Esophagus (tissue), 2 donors: ENCODE results near the gene TMEM222. TPM values are rescaled to one million over a fixed set of nuclear protein-coding genes. Genes with fewer than 3 reads are reported as not detected.
"Not testable (repeated sequence)": the region's sequence is repeated elsewhere in the genome, so short reads cannot be mapped to it uniquely, and the experiment has no call there.

ENCODE experiments used
- H3K27ac ChIP-seq, 2 donors: one replicate each; pipeline ENCODE4 v1.5.1; 2013; ENCODE audit warnings: low read depth in 2 of 2, mild to moderate bottlenecking in 2 of 2, inconsistent platforms in 1 of 2, low read length in 1 of 2, moderate library complexity in 1 of 2
- H3K27me3 ChIP-seq, 2 donors: one replicate each; pipeline ENCODE4 v1.6.1; 2013; ENCODE audit warnings: low read length in 2 of 2, control low read depth in 1 of 2, mild to moderate bottlenecking in 1 of 2; ENCODE audit not compliant: insufficient read depth in 2 of 2, control insufficient read depth in 1 of 2
- H3K36me3 ChIP-seq, 2 donors: one replicate each; pipeline ENCODE4 v1.6.1; 2013; ENCODE audit warnings: low read length in 1 of 2; ENCODE audit not compliant: control insufficient read depth in 2 of 2, insufficient read depth in 2 of 2
- H3K4me1 ChIP-seq, 2 donors: one replicate each; pipeline ENCODE4 v1.6.1; 2013; ENCODE audit warnings: low read length in 1 of 2; ENCODE audit not compliant: control insufficient read depth in 2 of 2, insufficient read depth in 2 of 2
- H3K4me3 ChIP-seq, 2 donors: one replicate each; pipeline ENCODE4 v1.5.1; 2013; ENCODE audit warnings: low read length in 2 of 2, mild to moderate bottlenecking in 2 of 2, low read depth in 1 of 2, moderate library complexity in 1 of 2
- H3K9me3 ChIP-seq, 2 donors: one replicate each; pipeline ENCODE4 v1.6.1; 2013; ENCODE audit warnings: mild to moderate bottlenecking in 2 of 2, low read depth in 1 of 2, low read length in 1 of 2, moderate library complexity in 1 of 2; ENCODE audit not compliant: control insufficient read depth in 2 of 2, insufficient read depth in 1 of 2
- WGBS, 2 donors: extraction: QIAGEN DNeasy Blood & Tissue Kit; methylation state at CpG; one replicate each; pipeline ENCODE4 v1.1.7; 2013; 5-methylcytosine and 5-hydroxymethylcytosine counted together
- polyA plus RNA-seq, 2 donors: library from polyadenylated mRNA; stranded (reverse); fragments of 200-250 nt; gene quantifications; one replicate each; pipeline ENCODE4 v1.2.3, GENCODE V29; 2013
- donor health status: healthy with polysubstance abuse.
- donor health status: Bipolar disorder and iron deficiency.

Gene TMEM222, protein sequence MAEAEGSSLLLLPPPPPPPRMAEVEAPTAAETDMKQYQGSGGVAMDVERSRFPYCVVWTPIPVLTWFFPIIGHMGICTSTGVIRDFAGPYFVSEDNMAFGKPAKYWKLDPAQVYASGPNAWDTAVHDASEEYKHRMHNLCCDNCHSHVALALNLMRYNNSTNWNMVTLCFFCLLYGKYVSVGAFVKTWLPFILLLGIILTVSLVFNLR
- 10 to 100 TPM; 31.5 to 46.6 TPM for polyA plus RNA-seq

- Histone ChIP-seq H3K27ac (peak within 1 kb of the TSS; percentile 92 to 95), H3K4me1 (peaks cover 0 to 8% of the 10 kb centered on the region in 2 donors), H3K4me3 (peak within 1 kb of the TSS; percentile 79 to 85), H3K27me3 (no peaks in the 10 kb centered on the region), H3K36me3 (peaks cover 0 to 9% of the 10 kb centered on the region in 2 donors), H3K9me3 (no peaks in the 10 kb centered on the region)
- WGBS, 2 donors, result 0 to 1% methylated on average over 63 to 67 of the region's 67 CpGs
These were observed at the start of gene TMEM222 for GRCh38 chr1:27321813-27322568. TSS of gene TMEM222 (plus strand) at chr1:27322163. CDS start at chr1:27322198, 35 bp downstream.

- WGBS, 2 donors, result 78 to 96% methylated on average over 1 of the region's 1 CpG
- Histone ChIP-seq H3K4me3 (no peak overlapping the region), H3K27ac (no peak overlapping the region), H3K9me3 (no peaks in the 10 kb centered on the region), H3K4me1 (no peaks in the 10 kb centered on the region), H3K27me3 (no peaks in the 10 kb centered on the region), H3K36me3 (no peaks in the 10 kb centered on the region)
These were observed 47.8 kb upstream of the TMEM222 start for GRCh38 chr1:27274204-27274603.

GRCh38 chr1:27275696-27276095 lies 46.3 kb upstream of the TMEM222 start:
- Histone ChIP-seq H3K4me1 (no peaks in the 10 kb centered on the region), H3K9me3 (no peaks in the 10 kb centered on the region), H3K36me3 (no peaks in the 10 kb centered on the region), H3K27me3 (no peaks in the 10 kb centered on the region), H3K27ac (no peak overlapping the region), H3K4me3 (no peak overlapping the region)
- WGBS, 2 donors, result 62 to 64% methylated on average over 3 of the region's 3 CpGs

DNA sequence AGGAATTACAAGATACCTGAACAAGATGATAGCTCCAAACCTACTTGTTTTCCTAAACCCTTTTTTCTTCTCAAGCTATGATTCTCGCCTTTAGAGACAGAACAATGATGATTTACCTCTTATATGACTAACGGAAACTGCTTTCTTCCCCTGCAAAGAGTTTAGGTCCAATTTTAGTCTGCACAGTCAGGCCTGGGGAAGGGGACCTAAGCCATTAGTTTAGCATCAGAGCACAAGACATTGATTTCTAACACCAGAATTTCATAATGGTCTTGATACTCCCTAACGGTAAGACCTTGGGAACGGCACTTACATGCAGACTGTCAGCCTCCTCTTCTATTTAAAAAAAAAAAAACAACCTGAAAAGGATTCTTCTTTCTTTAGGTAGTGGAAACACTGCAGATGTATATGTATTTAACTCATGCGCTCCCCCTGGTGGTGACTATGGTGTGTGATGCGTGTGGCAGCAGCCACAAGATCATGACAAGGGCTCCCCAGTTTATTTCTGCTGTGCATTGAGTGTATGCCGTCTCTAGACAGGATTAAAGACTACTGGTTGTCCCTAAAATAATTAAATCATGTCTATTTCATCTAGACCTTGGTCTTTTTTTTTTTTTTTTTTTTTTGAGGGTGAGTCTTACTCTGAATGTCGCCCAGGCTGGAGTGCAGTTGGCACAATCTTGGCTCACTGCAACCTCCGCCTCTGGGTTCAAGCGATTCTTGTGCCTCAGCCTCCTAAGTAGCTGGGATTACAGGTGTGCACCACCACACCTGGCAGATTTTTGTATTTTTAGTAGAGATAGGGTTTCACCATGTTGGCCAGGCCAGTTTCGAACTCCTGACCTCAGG lies 37.3 kb upstream of the TMEM222 start:
- no peak overlapping the region for H3K4me3 ChIP-seq
- H3K27ac ChIP-seq, result no peak overlapping the region
- peaks cover 5 to 10% of the 10 kb centered on the region in 2 donors for H3K36me3 ChIP-seq
- H3K4me1 ChIP-seq, result peaks cover 0 to 4% of the 10 kb centered on the region in 2 donors
- H3K27me3 ChIP-seq, result no peaks in the 10 kb centered on the region
- H3K9me3 ChIP-seq, result no peaks in the 10 kb centered on the region
- 46 to 48% methylated on average over 11 of the region's 11 CpGs for WGBS, 2 donors

GRCh38 chr1:27285274-27285660 lies 36.7 kb upstream of the TMEM222 start:
- Histone ChIP-seq H3K4me1 (peaks cover 0 to 4% of the 10 kb centered on the region in 2 donors), H3K27me3 (no peaks in the 10 kb centered on the region), H3K4me3 (no peak overlapping the region), H3K9me3 (no peaks in the 10 kb centered on the region), H3K27ac (no peak overlapping the region), H3K36me3 (peaks cover 5 to 10% of the 10 kb centered on the region in 2 donors)
- 73 to 78% methylated on average over 2 of the region's 2 CpGs for WGBS, 2 donors

GRCh38 chr1:27285821-27286220 lies 36.1 kb upstream of the TMEM222 start:
- H3K27ac ChIP-seq, H3K4me1 ChIP-seq, H3K4me3 ChIP-seq, H3K9me3 ChIP-seq, H3K27me3 ChIP-seq: not testable (repeated sequence)
- H3K36me3 ChIP-seq, result peaks cover 5 to 11% of the 10 kb centered on the region in 2 donors
- WGBS, 2 donors, result 90 to 92% methylated on average over 7 of the region's 7 CpGs

- not testable (repeated sequence) for H3K4me1 ChIP-seq, H3K4me3 ChIP-seq, H3K27me3 ChIP-seq, H3K9me3 ChIP-seq, H3K27ac ChIP-seq
- H3K36me3 ChIP-seq, result peaks cover 5 to 11% of the 10 kb centered on the region in 2 donors
- 96% methylated on average over 11 to 29 of the region's 29 CpGs for WGBS, 2 donors
These were observed 32.8 kb upstream of the TMEM222 start for GRCh38 chr1:27289125-27289524.

DNA sequence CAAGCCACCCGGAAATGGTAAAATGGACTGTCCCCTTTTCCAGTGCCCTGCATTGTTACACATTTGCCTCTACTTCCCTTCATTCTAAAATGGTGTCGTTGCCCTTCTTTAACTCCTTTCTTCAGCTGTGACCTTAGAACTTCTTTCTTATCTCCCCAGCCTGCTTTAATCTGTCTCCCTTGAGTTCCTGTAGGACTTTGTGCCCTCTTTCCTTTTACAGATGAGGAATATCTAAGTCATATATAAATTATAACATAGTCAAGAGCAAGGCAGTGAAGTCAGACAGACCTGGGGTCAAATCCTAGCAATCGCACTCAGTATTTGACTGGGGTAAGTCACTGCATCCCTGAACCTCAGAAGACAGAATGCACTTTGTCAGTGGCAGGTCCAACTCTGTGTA lies 31.4 kb upstream of the TMEM222 start:
- 83 to 92% methylated on average over 3 of the region's 3 CpGs for WGBS, 2 donors
- Histone ChIP-seq H3K4me1 (peaks cover 0 to 4% of the 10 kb centered on the region in 2 donors), H3K27me3 (no peaks in the 10 kb centered on the region), H3K36me3 (peaks cover 10 to 14% of the 10 kb centered on the region in 2 donors), H3K9me3 (peaks cover 0 to 2% of the 10 kb centered on the region in 2 donors), H3K4me3 (no peak overlapping the region), H3K27ac (no peak overlapping the region)

DNA sequence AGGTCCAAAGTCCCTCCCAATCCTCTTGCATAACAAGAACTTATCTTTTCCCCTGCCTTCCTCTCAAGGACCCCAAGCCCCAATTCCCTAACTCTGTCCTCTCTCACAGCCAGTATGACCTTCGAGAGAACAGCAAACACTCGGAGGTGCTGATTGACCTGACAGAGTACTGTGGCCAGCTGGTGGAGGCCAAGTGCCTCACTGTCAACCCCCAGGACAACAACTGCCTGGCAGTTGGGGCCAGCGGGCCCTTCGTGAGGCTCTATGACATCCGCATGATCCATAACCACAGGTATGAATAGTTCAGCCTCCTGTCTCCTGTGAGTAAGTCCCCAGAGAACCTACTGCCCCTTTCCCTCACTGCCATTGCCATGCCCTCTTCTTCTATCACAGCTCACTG lies 29.9 kb upstream of the TMEM222 start:
- H3K9me3 ChIP-seq, result peaks cover 0 to 2% of the 10 kb centered on the region in 2 donors
- H3K27me3 ChIP-seq, result no peaks in the 10 kb centered on the region
- H3K27ac ChIP-seq, result no peak overlapping the region
- peaks cover 0 to 4% of the 10 kb centered on the region in 2 donors for H3K4me1 ChIP-seq
- H3K36me3 ChIP-seq, result peaks cover 10 to 17% of the 10 kb centered on the region in 2 donors
- 86 to 91% methylated on average over 5 of the region's 5 CpGs for WGBS, 2 donors
- no peak overlapping the region for H3K4me3 ChIP-seq
